CD4-positive, alpha-beta T cell treated with Interleukin-6 for 4 hours (primary cell): ENCODE measurements around the gene GRHL3.
A peak's percentile ranks its signal among the peaks of the same experiment; 100 is the strongest.

Experiments used
- DNase-seq: peaks from one replicate; pipeline ENCODE4 v3.0.0-alpha.2; 2020; ENCODE audit warnings: mixed read lengths

The GRHL3 gene

GRCh38 chr1:24344090-24344742 is 25.1 kb downstream of the GRHL3 start:
- DNase-seq: no peak

- no peak for DNase-seq
Observed at GRCh38 chr1:24345334-24345733, 26.2 kb downstream of the GRHL3 start.

GRCh38 chr1:24347159-24347934 is 28.2 kb downstream of the GRHL3 start:
- no peak for DNase-seq

DNA sequence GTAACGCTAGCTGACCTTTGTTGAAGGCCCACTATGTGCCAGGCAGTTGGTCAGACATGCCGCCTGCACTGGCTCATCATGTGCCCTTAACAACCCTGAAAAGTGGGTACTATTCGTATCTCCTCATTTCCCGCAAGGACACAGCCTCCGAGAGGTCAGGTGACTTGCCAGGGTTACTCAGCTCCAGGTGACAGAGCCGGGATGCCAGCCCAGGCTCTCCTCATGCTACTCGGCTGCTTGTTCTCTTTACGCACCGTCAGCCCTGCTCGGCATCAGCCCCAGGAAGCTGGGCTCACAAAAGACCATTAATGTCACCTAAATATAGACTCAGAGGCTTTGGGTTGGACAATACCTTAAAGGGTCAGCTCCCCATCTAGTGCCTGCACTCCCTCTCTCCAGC is 29.0 kb downstream of the GRHL3 start:
- DNase-seq: no peak

GRCh38 chr1:24349891-24350290 is 30.7 kb downstream of the GRHL3 start:
- no peak for DNase-seq

GRCh38 chr1:24351247-24351646 is 32.1 kb downstream of the GRHL3 start:
- DNase-seq: no peak

DNA sequence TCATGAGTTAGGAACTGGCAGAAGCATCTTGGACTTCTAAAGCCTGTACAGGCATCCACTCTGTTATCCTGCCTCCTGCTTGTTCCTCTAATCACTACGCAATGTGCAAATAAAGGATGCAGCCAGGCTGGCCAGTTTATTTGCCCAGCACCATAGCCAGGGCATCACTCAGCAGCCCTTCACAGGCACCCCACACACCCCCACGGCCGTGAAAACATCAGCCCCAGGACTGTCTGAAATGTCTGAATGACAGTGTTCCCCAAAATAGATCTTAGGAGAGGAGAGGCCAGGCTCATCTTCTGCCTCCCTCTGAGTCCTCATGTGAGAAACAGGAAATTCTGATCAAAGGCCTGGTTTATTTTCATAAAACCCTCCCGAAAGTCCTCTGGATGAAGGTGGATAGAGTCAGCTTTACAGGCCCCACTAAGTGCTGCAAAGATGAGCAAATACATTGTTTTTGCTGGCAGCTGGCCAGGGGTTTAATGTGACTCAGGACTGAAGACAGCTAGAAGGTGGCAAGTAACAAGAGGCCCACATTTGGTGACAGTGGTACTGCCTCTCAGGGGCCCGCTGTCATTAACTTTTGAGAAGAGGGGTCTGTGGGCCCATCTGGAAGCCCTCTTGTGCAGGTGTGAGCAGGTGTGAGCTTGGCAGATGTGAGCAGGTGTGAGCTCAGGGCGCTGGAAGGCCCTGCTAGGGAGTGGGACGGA is 32.9 kb downstream of the GRHL3 start:
- DNase-seq: peak; percentile 42

GRCh38 chr1:24353292-24353891 is 34.2 kb downstream of the GRHL3 start:
- DNase-seq: no peak

- no peak for DNase-seq
Observed at GRCh38 chr1:24355466-24355865, 36.3 kb downstream of the GRHL3 start.

DNA sequence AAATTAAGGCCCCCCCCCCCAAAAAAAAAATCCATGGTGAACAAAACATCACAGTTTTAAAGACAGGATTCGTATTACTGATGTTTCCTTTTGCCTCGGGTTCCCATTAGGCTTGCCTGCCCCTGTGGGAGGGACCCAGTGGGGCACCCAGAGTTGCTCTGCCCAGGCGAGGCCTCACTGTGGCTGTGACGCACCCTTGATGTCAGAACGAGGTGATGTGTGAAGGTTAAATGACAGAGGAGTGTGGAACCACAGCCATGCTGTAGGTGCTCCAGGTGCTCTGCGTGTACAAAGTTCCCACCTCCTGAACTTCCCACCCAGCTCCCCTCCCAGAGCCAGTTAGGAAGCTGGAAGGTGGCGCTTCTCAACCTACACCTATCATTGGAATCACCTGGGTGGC is 37.9 kb downstream of the GRHL3 start:
- DNase-seq: no peak

- no peak for DNase-seq
Observed at GRCh38 chr1:24360681-24361080, 41.5 kb downstream of the GRHL3 start.

DNA sequence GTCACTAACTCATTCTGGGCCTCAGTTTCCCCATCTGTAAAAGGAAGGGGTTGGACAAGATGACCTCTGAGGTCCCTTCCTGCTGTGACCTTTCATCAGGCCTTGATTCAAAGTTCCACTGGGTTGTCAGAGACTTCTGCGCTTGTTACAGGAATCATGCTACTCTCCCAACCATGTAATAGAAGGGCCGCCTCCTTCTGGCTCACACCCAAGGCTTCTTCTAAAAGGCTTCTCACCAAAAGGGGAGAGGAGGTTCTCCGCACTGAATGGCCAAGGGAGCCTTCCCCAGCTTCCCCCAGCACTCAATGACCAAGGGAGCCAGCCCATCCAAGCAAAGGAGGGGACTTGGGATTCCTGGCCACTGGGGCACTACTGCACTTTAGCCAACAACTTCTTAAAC is 42.7 kb downstream of the GRHL3 start:
- DNase-seq: no peak

- DNase-seq: no peak
Observed at GRCh38 chr1:24362396-24362795, 43.2 kb downstream of the GRHL3 start.

GRCh38 chr1:24362982-24363614 is 43.9 kb downstream of the GRHL3 start:
- no peak for DNase-seq

DNA sequence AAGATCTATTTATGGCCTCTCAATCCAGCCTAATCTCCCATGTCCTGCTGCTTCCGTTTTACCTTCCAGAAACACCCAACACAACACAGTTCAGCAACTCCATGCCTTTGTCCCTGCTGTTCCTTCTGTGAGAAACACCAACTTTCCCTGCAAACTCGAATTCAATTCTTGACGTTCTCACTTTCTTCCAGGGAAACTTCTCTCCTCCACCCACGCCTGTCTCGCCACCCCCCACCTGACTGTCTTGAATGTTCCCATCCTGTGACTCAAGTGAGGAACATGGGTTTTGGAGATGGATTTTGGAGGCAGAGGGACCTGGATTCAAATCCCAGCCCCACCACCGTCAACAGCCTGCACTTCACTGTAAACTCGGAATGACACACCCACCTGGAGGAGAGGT is 44.8 kb downstream of the GRHL3 start:
- no peak for DNase-seq

DNA sequence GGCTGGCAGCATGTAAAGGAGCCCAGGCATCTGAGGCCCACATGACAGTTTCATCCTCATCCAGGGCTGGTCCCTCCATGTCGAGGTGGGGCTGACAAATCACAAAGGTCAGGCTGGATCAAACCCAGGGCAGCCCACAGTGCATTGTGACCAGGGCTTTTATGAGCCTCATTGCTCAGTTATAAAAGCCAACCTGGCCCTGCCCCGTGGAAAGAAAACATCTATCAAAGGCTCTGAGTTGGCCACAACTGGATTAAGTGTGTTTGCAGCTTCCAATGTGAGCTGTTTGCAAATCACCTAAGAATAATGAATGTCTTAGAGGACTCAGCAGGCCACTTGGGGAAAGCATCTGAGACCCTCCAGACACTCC is 45.4 kb downstream of the GRHL3 start:
- DNase-seq: no peak

GRCh38 chr1:24364975-24365678 is 46.0 kb downstream of the GRHL3 start:
- no peak for DNase-seq

GRCh38 chr1:24366707-24367106 is 47.5 kb downstream of the GRHL3 start:
- DNase-seq: no peak

DNA sequence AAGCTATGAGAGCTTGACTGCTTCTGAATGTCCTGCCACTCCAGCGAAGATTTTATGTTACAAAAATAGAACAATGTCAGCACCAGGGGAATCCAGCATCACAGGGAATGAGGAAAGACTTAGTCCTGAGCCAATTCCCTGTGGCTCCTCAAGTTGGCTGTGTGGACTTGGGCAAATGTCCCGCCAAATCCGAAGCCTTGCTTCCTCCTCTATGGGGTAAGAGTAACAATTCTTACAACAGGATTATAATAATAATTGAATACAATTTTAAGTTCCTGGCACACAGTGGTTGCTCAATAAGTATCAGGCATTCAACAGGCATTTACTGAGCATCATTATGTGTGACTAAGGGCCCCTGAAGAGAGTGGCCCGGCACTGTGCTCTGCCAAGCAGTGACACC is 50.0 kb downstream of the GRHL3 start:
- no peak for DNase-seq

DNA sequence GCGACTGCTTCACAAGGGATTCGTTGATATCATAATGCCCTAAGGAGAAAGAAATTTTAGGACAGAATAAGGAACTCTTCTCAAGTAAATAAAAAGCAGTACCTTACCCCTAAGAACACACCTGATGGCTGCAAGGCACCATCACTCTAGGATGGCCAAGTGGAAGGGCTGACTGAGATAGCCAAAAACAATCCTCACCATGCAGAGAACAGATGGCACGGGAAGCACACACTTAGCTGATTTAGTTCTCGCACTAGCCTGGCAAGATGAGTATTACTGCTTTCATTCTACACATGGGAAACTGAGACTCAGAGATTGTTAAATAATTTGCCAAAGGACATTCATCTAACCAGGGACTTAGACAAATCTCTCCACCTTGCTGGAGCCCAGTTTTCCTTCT is 50.6 kb downstream of the GRHL3 start:
- DNase-seq: no peak

GRCh38 chr1:24373044-24373443 is 53.9 kb downstream of the GRHL3 start:
- no peak for DNase-seq

DNA sequence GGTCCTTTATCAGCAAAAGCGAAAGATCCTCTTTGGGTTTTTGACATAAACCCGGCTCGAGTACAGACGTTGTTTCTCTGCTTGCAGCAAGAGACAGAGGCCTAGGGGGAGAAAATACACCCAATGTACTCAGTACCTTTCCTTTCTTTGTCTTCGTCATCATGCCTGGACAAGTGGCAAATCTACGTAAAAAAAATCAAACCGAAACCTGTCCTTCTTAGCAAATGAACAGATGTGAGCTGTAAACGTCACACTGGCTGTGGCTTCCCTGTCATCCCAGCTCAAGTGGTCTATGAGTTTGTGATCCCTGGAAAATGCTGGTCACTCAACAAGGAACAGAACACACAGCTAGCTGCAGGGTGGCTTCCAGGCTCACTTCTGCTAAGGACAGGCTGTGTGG is 54.6 kb downstream of the GRHL3 start:
- DNase-seq: no peak
